Central memory CD4-positive, alpha-beta T cell (primary cell): Measurements from ENCODE around the gene REXO4.

Experiments
- DNase-seq: peaks from one replicate; pipeline ENCODE4 v3.0.0; 2022

The REXO4 gene

GRCh38 chr9:133449760-133450159 lies 31.9 kb upstream of the REXO4 start:
- DNase-seq = no peak

DNA sequence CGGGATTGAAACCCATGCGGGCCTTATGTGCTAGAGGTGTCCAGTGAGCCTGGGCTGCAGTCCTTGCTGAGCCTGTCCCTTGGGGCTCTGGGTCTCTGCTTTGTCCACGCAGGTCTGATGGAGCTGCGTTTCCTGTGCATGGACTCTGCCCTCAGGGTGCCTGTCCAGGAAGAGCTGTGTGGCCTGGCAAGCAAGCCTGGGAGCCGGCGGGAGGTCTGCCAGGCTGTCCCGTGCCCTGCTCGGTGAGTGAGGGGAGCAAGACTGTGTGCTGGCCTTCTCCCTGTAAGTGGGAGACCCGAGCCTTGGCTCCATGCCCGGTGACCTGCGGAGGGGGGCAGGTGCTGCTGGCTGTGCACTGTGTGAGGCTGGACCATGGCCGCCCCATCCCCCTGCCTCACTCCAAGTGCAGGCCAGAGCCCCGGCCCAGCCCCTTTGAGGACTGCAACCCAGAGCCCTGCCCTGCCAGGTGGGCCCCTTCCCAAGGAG lies 30.7 kb upstream of the REXO4 start:
- no peak for DNase-seq

DNA sequence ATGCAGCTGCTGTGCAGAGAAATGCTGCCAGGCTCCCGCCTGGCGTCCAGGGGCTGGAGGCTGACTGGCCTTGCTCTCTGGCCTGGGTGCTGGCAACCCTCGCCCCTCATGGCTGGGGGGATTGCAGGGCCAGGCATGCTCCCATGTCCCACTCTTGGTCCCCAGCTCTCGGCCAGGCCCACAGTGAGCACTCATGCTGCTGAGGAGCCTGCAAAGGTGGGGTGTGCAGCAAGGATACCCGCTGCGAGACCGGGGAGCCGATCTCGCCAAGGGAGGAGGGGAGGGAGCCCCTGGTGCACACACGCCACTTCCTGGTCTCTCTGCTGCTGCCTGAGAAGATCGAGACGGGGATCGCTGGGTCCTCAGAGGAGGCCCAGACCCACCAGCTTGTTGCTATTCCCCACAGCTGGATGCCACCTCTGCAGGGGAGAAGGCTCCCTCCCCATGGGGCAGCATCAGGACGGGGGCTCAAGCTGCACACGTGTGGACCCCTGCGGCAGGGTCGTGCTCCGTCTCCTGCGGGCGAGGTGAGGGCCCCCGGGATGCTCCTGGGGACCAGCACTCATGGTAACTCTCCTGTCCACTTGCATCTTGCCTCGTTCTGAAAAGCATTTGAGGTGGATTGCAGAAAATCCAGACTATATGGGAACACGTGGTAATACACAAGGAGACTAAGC lies 27.6 kb upstream of the REXO4 start:
- DNase-seq = no peak

DNA sequence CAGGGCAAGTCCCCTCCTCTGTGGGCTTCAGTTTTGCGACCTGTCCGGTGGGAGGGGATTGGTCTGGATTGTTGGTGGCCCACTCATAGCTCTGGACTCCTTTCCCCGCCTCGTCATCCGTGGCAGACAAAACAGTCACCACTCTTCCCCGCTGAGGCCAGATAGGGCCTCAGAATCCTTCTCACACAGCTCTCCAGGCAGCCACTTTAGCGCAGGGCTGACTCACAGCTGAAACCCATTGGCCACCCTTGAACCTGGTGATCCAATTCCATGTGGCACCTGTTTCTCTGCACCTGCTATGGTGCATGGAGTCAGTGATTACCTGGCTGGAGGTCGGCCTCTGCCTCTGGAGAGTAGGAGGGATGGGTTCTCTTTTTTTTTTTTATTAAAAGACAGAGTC lies 26.2 kb upstream of the REXO4 start:
- no peak for DNase-seq

DNA sequence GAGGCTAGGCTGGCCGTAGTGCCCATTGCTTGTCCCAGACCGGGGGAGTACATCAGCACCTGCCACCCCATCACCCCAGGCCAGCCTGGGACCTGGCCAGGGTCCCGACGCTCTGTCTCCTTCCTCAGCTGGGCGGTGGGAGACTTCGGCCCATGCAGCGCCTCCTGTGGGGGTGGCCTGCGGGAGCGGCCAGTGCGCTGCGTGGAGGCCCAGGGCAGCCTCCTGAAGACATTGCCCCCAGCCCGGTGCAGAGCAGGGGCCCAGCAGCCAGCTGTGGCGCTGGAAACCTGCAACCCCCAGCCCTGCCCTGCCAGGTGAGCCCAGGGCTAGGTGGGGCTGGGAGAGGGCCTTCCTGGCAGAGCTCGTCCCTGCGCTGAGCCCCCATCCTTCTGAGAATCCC lies 25.4 kb upstream of the REXO4 start:
- DNase-seq = no peak

DNA sequence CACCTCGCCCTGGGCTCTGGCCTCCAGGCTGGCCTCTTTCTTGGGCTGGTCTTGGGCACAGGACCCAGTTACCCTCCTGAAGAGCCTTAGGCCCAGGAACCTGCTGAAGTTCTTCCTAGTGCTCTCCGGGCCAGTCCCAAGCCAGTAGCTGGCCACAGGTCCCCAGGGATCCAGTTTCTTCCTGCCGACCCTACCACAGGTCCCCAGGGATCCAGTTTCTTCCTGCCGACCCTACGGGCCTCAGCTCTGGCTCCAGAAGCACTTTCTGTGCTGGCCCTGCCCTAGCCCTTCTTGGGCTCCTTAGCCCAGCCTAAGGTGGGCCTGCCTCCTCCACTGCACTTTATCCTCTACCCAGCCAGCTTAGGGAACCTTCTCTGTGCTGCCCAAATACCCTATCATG lies 23.8 kb upstream of the REXO4 start:
- no peak for DNase-seq

GRCh38 chr9:133440874-133441273 lies 23.1 kb upstream of the REXO4 start:
- DNase-seq = no peak

DNA sequence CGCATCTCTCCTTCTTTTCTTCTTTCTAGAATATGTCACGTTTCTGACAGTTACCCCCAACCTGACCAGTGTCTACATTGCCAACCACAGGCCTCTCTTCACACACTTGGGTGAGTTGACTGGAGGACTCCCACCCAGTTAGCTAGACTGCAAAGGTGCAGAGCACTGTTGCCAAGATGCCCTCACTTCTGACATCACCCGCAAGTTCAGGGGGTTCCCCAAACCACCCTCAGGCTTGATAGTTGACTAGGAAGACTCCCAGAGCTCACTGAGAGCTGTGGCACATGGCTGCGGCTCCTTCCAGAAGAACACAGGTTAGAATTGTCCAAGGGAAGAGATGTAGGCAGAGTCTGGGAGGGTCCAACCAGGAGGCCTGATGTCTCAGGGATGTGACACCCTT lies 21.5 kb upstream of the REXO4 start:
- no peak for DNase-seq

- DNase-seq = no peak
Observed at GRCh38 chr9:133437753-133438531, 20.1 kb upstream of the REXO4 start.

GRCh38 chr9:133436681-133437080 lies 18.9 kb upstream of the REXO4 start:
- DNase-seq = no peak

DNA sequence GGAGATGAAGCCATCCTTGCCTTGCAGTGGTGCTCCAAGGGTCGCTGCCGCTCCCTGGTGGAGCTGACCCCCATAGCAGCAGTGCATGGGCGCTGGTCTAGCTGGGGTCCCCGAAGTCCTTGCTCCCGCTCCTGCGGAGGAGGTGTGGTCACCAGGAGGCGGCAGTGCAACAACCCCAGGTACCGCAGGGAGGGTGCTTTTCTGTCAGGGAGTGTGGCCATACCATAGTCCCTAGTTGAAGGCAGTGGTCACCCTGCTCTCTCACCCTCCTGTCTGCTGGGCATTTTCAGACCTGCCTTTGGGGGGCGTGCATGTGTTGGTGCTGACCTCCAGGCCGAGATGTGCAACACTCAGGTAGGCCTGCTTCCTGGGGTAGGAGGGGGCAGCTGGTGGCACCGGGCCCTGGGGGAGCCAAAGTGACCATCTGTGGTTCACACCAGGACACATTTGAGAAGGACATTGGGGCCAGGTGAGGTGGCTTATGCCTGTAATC lies 15.6 kb upstream of the REXO4 start:
- DNase-seq = no peak

DNA sequence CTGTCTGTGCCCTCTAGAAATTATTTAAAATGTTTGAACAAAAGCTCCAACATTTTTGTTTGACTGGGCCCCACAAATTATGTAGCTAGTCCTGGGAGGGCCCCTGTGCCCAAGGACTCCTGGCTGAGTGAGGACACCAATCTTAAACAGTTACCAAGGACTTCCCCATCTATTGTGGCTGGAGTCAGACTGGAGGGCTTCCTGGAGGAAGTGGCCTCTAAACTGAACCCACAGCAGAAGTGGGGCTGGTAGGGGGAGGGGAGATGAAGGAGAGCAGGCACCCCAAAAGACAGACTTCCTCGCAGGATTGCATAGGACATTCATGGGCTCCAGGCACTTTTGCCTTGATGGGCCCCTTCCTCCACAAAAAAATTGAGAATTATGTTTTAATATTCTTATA lies 12.4 kb upstream of the REXO4 start:
- DNase-seq = no peak

- DNase-seq = no peak
Observed at GRCh38 chr9:133429641-133430161, 11.9 kb upstream of the REXO4 start.

- no peak for DNase-seq
Observed at GRCh38 chr9:133429214-133429613, 11.4 kb upstream of the REXO4 start.

DNA sequence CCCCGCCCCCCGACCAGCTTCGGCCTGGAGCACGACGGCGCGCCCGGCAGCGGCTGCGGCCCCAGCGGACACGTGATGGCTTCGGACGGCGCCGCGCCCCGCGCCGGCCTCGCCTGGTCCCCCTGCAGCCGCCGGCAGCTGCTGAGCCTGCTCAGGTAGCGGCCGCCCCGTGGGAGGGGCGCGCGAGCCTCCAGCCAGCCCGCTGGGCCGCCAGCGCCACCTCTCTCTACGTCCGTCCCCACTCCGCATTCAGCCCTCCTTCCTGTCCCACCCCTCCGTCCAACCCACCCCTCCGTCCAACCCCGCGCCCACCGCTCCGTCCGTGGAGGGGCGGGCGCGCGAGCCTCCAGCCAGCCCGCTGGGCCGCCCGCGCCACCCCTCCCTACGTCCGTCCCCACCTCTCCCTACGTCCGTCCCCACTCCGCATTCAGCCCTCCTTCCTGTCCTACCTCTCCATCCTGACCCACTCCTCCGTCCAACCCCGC lies 10.8 kb upstream of the REXO4 start:
- no peak for DNase-seq

GRCh38 chr9:133427658-133428348 lies 10.0 kb upstream of the REXO4 start:
- no peak for DNase-seq

- no peak for DNase-seq
Observed at GRCh38 chr9:133426011-133426410, 8.2 kb upstream of the REXO4 start.

GRCh38 chr9:133425049-133425632 lies 7.3 kb upstream of the REXO4 start:
- DNase-seq = no peak

GRCh38 chr9:133424187-133424586 lies 6.4 kb upstream of the REXO4 start:
- no peak for DNase-seq

- DNase-seq = no peak
Observed at GRCh38 chr9:133423216-133423615, 5.4 kb upstream of the REXO4 start.

- DNase-seq = no peak
Observed at GRCh38 chr9:133421615-133422542, 4.1 kb upstream of the REXO4 start, which contains the start of gene ADAMTS13. Gene ADAMTS13 (plus strand): TSS chr9:133422367. CDS start chr9:133422444, 77 bp downstream.
